Measurements from ENCODE around the gene DOCK10. TPM values are rescaled to one million over a fixed set of nuclear protein-coding genes. Genes with fewer than 3 reads are reported as not detected.

The DOCK10 gene
- total RNA-seq, 1 donor from 2014 or later = 205 TPM

- intact Hi-C loops (cut with micrococcal nuclease) = loop anchor here (1.0 to 2.0 kb wide), 2 partner anchors 8 to 16 kb away; no protein-coding TSS in a partner anchor
Observed at GRCh38 chr2:224952936-224953657, 89.2 kb downstream of the DOCK10 start.

- intact Hi-C loops (cut with micrococcal nuclease) = loop anchor here (2.0 kb wide), 1 partner anchor 17 kb away; no protein-coding TSS in a partner anchor
Observed at GRCh38 chr2:224951723-224952481, 90.4 kb downstream of the DOCK10 start.

GRCh38 chr2:224948859-224949258 is 93.4 kb downstream of the DOCK10 start:
- intact Hi-C loops (cut with micrococcal nuclease) = loop anchor here (5.0 kb wide), 1 partner anchor 53 kb away; no protein-coding TSS in a partner anchor

GRCh38 chr2:224948005-224948404 is 94.3 kb downstream of the DOCK10 start:
- intact Hi-C loops (cut with micrococcal nuclease) = loop anchor here (5.0 kb wide), 1 partner anchor 54 kb away; no protein-coding TSS in a partner anchor

GRCh38 chr2:224947566-224947965 is 94.7 kb downstream of the DOCK10 start:
- intact Hi-C loops (cut with micrococcal nuclease) = loop anchor here (1.0 to 5.0 kb wide), 4 partner anchors 17 to 94 kb away; no protein-coding TSS in a partner anchor

- intact Hi-C loops (cut with micrococcal nuclease) = loop anchor here (1.0 to 5.0 kb wide), 4 partner anchors 17 to 94 kb away; no protein-coding TSS in a partner anchor
Observed at GRCh38 chr2:224946895-224947294, 95.4 kb downstream of the DOCK10 start.

- intact Hi-C loops (cut with micrococcal nuclease) = loop anchor here (1.0 to 5.0 kb wide), 4 partner anchors 8 to 58 kb away; no protein-coding TSS in a partner anchor
Observed at GRCh38 chr2:224944707-224945547, 97.3 kb downstream of the DOCK10 start.

- intact Hi-C loops (cut with micrococcal nuclease) = loop anchor here (1.0 to 2.0 kb wide), 4 partner anchors 13 to 57 kb away; no protein-coding TSS in a partner anchor
Observed at GRCh38 chr2:224943601-224944041, 98.6 kb downstream of the DOCK10 start.

GRCh38 chr2:224941960-224942359 is 100.3 kb downstream of the DOCK10 start:
- intact Hi-C loops (cut with micrococcal nuclease) = no loop called here

- intact Hi-C loops (cut with micrococcal nuclease) = no loop called here
Observed at GRCh38 chr2:224940618-224941017, 101.7 kb downstream of the DOCK10 start.

- intact Hi-C loops (cut with micrococcal nuclease) = loop anchor here (1.0 kb wide), 1 partner anchor 8 kb away; no protein-coding TSS in a partner anchor
Observed at GRCh38 chr2:224938651-224939182, 103.6 kb downstream of the DOCK10 start.

- intact Hi-C loops (cut with micrococcal nuclease) = loop anchor here (1.0 kb wide), 1 partner anchor 8 kb away; no protein-coding TSS in a partner anchor
Observed at GRCh38 chr2:224937887-224938286, 104.4 kb downstream of the DOCK10 start.

GRCh38 chr2:224934526-224935188 is 107.6 kb downstream of the DOCK10 start:
- intact Hi-C loops (cut with micrococcal nuclease) = loop anchor here (5.0 kb wide), 1 partner anchor 977 kb away; the partner anchor contains the start of gene MRPL44

- intact Hi-C loops (cut with micrococcal nuclease) = loop anchor here (5.0 kb wide), 1 partner anchor 976 kb away; the partner anchor contains the start of gene MRPL44
Observed at GRCh38 chr2:224933431-224933830, 108.8 kb downstream of the DOCK10 start.

- intact Hi-C loops (cut with micrococcal nuclease) = loop anchor here (5.0 kb wide), 1 partner anchor 975 kb away; the partner anchor contains the start of gene MRPL44
Observed at GRCh38 chr2:224932522-224932921, 109.7 kb downstream of the DOCK10 start.

- intact Hi-C loops (cut with micrococcal nuclease) = loop anchor here (5.0 kb wide), 1 partner anchor 975 kb away; the partner anchor contains the start of gene MRPL44
Observed at GRCh38 chr2:224931956-224932355, 110.3 kb downstream of the DOCK10 start.

GRCh38 chr2:224930990-224931389 is 111.3 kb downstream of the DOCK10 start:
- intact Hi-C loops (cut with micrococcal nuclease) = loop anchor here (1.0 to 5.0 kb wide), 5 partner anchors 7 to 974 kb away; partner anchors contain the start of gene MRPL44

- intact Hi-C loops (cut with micrococcal nuclease) = loop anchor here (1.0 to 5.0 kb wide), 5 partner anchors 8 to 973 kb away; partner anchors contain the start of gene MRPL44
Observed at GRCh38 chr2:224930124-224930523, 112.1 kb downstream of the DOCK10 start.

GRCh38 chr2:224929512-224929911 is 112.8 kb downstream of the DOCK10 start:
- intact Hi-C loops (cut with micrococcal nuclease) = loop anchor here (5.0 to 10.0 kb wide), 3 partner anchors 42 to 1905 kb away; partner anchors contain the start of genes CUL3 and RHBDD1
